GM12875 (cell line): ENCODE data around the gene ATP11A.

ENCODE experiments used
- H3K4me3 ChIP-seq: one replicate; pipeline ENCODE4 v1.5.1; 2011; ENCODE audit warnings: low read depth, low read length, control low read depth
- CTCF ChIP-seq: IDR thresholded peaks from 2 replicates; pipeline ENCODE4 v1.5.1; 2011; ENCODE audit warnings: low read depth, mild to moderate bottlenecking, control low read depth, inconsistent platforms, low read length, moderate library complexity, borderline replicate concordance; ENCODE audit not compliant: insufficient read depth

ATP11A gene

GRCh38 chr13:112722433-112723263 is 32.8 kb downstream of the ATP11A start:
- no peak overlapping the region for H3K4me3 ChIP-seq
- TF ChIP-seq CTCF, result no peak

GRCh38 chr13:112723771-112724170 is 33.9 kb downstream of the ATP11A start:
- no peak for TF ChIP-seq CTCF
- H3K4me3 ChIP-seq, result no peak overlapping the region

- no peak for TF ChIP-seq CTCF
- H3K4me3 ChIP-seq, result no peak overlapping the region
Measured at GRCh38 chr13:112724788-112725345, 35.0 kb downstream of the ATP11A start.

GRCh38 chr13:112725346-112726015 is 35.6 kb downstream of the ATP11A start:
- TF ChIP-seq CTCF, result no peak
- H3K4me3 ChIP-seq, result no peak overlapping the region

GRCh38 chr13:112726016-112726767 is 36.4 kb downstream of the ATP11A start:
- H3K4me3 ChIP-seq, result no peak overlapping the region

GRCh38 chr13:112727581-112727980 is 37.7 kb downstream of the ATP11A start:
- no peak overlapping the region for H3K4me3 ChIP-seq
- no peak for TF ChIP-seq CTCF

More at GRCh38 chr13:112726016-112726767, 36.4 kb downstream of the ATP11A start:
- no peak for TF ChIP-seq CTCF
